Muscle of leg (tissue), 9 donors: ENCODE results near the gene GMIP. TPM values are rescaled to one million over a fixed set of nuclear protein-coding genes. Genes with fewer than 3 reads are reported as not detected.

Source experiments
- polyA plus RNA-seq, 8 donors: library from polyadenylated mRNA; unstranded; fragments of 120-200 nt; gene quantifications; one replicate each; pipeline versions ENCODE4 v1.2.1 to v1.2.3, GENCODE V29; 2013; ENCODE audit warnings: inconsistent platforms in 1 of 8, low replicate concordance in 1 of 8; ENCODE audit not compliant: insufficient read length in 8 of 8, insufficient read depth in 1 of 8
- total RNA-seq: library from RNA; stranded (reverse); fragments of 120-200 nt; gene quantifications from one replicate; pipeline ENCODE4 v1.2.4, GENCODE V29; 2013

The GMIP gene
- total and polyA plus RNA-seq, 9 donors: 2.0 to 5.1 (median 3.6) TPM

Other genes with a start within 250 kb of the GMIP start
- gene GATAD2A, start 238.0 kb downstream of the GMIP start, total RNA-seq: 25.1 TPM
- 10 to 100 TPM; 40.7 to 62.2 (median 50.2) TPM for gene GATAD2A, start 238.0 kb downstream of the GMIP start, polyA plus RNA-seq
- gene TSSK6, start 128.1 kb downstream of the GMIP start, total RNA-seq: 0.31 TPM
- gene TSSK6, start 128.1 kb downstream of the GMIP start, polyA plus RNA-seq: under 1 TPM; 0.37 to 0.80 (median 0.67) TPM
- 242 TPM for gene NDUFA13, start 127.4 kb downstream of the GMIP start, total RNA-seq
- 100 to 1,000 TPM; 192 to 240 (median 222) TPM for gene NDUFA13, start 127.4 kb downstream of the GMIP start, polyA plus RNA-seq
- 1.6 TPM for gene YJEFN3, start 114.7 kb downstream of the GMIP start, total RNA-seq
- gene YJEFN3, start 114.7 kb downstream of the GMIP start, polyA plus RNA-seq: 10 to 100 TPM in 2 of 8 donors, 1 to 10 TPM in 6; 3.2 to 10.7 (median 7.4) TPM
- gene CILP2, start 105.4 kb downstream of the GMIP start, total RNA-seq: 22.0 TPM
- gene CILP2, start 105.4 kb downstream of the GMIP start, polyA plus RNA-seq: 10 to 100 TPM in 3 of 8 donors, 1 to 10 TPM in 5; 1.3 to 52.6 (median 5.8) TPM
- gene PBX4, start 25.0 kb downstream of the GMIP start, total RNA-seq: 1.5 TPM
- 1 to 10 TPM; 1.6 to 3.1 (median 2.3) TPM for gene PBX4, start 25.0 kb downstream of the GMIP start, polyA plus RNA-seq
- 2.2 TPM for gene LPAR2, start 15.4 kb downstream of the GMIP start, total RNA-seq
- 10 to 100 TPM in 1 of 8 donors, 1 to 10 TPM in 7; 3.0 to 12.2 (median 6.3) TPM for gene LPAR2, start 15.4 kb downstream of the GMIP start, polyA plus RNA-seq
- gene ATP13A1, start 20.0 kb upstream of the GMIP start, total RNA-seq: 14.6 TPM
- gene ATP13A1, start 20.0 kb upstream of the GMIP start, polyA plus RNA-seq: 10 to 100 TPM; 20.7 to 36.6 (median 27.8) TPM
- gene ZNF101, start 25.2 kb upstream of the GMIP start, total RNA-seq: 5.6 TPM
- 1 to 10 TPM; 4.6 to 7.6 (median 5.7) TPM for gene ZNF101, start 25.2 kb upstream of the GMIP start, polyA plus RNA-seq
- 9.1 TPM for gene ZNF14, start 89.5 kb upstream of the GMIP start, total RNA-seq
- gene ZNF14, start 89.5 kb upstream of the GMIP start, polyA plus RNA-seq: 1 to 10 TPM; 3.6 to 5.6 (median 4.9) TPM
- 21.7 TPM for gene ZNF506, start 178.1 kb upstream of the GMIP start, total RNA-seq
- 10 to 100 TPM; 12.7 to 18.9 (median 14.7) TPM for gene ZNF506, start 178.1 kb upstream of the GMIP start, polyA plus RNA-seq
- gene ZNF253, start 222.2 kb upstream of the GMIP start, total RNA-seq: 15.5 TPM
- gene ZNF253, start 222.2 kb upstream of the GMIP start, polyA plus RNA-seq: 10 to 100 TPM in 7 of 8 donors, 1 to 10 TPM in 1; 7.4 to 14.0 (median 11.2) TPM